Esophagus squamous epithelium (tissue), 5 donors: Measurements from ENCODE around the gene SLC39A3. TPM values are rescaled to one million over a fixed set of nuclear protein-coding genes. Genes with fewer than 3 reads are reported as not detected.

Experiments
- DNase-seq: peaks from one replicate; lab custom pipeline; 2025; lab: John Stamatoyannopoulos, UW
- H3K27ac ChIP-seq, 4 donors: fragments of 200-600 bp; sonication (generic); one replicate each; pipeline ENCODE4 v1.5.1; 2016 to 2019; ENCODE audit warnings: mild to moderate bottlenecking in 1 of 4
- H3K27me3 ChIP-seq, 4 donors: fragments of 200-600 bp; sonication (generic); 1 replicate in 3 of 4; 2 replicates in 1 of 4; pipeline versions ENCODE4 v1.5.1 to v1.6.0; 2017 to 2021; ENCODE audit warnings: antibody characterized with exemption in 1 of 4
- H3K36me3 ChIP-seq, 3 donors: fragments of 200-600 bp; sonication (generic); one replicate each; pipeline ENCODE4 v1.5.1; 2016 to 2019
- H3K4me1 ChIP-seq, 3 donors: fragments of 200-600 bp; sonication (generic); one replicate each; pipeline ENCODE4 v1.5.1; 2017 to 2019
- H3K4me3 ChIP-seq, 4 donors: fragments of 200-600 bp; sonication (generic); 1 replicate in 3 of 4; 2 replicates in 1 of 4; pipeline ENCODE4 v1.5.1; 2016 to 2019; ENCODE audit warnings: mild to moderate bottlenecking in 2 of 4, moderate library complexity in 1 of 4
- H3K9me3 ChIP-seq, 3 donors: fragments of 200-600 bp; sonication (generic); one replicate each; pipeline ENCODE4 v1.5.1; 2016 to 2019
- POLR2A ChIP-seq, 4 donors: fragments of 450-650 bp; IDR thresholded peaks; one replicate each; pipeline ENCODE4 v1.6.1; 2017; ENCODE audit warnings: antibody characterized with exemption in 4 of 4, mild to moderate bottlenecking in 4 of 4, moderate library complexity in 3 of 4
- WGBS, 2 donors: methylation state at CpG; one replicate each; pipeline ENCODE4 v1.1.5; 2018; 5-methylcytosine and 5-hydroxymethylcytosine counted together
- intact Hi-C: fragments of 100-400 bp; cut with DNase I; formaldehyde crosslinking; loops from one replicate; pipeline ENCODE4 v1.15.0; 2022
- total RNA-seq, 4 donors: library from RNA; depleted of rRNA; stranded (reverse); fragments of >200 nt; gene quantifications; one replicate each; pipeline ENCODE4 v1.1.0, GENCODE V29; 2016
- TF ChIP-seq, protein P1 (sequence below), 6 experiments: fragments of 450-650 bp in 4 of 6; fragments of 200-600 bp in 2 of 6; sonication (generic) in 2 of 6; IDR thresholded peaks; one replicate each; pipeline ENCODE4 v1.5.1; 2016 to 2019; ENCODE audit warnings: antibody characterized with exemption in 6 of 6, mild to moderate bottlenecking in 4 of 6, moderate library complexity in 4 of 6
- donor health status: DM: yes; HTN: yes; CAD: no.

SLC39A3 gene
- total RNA-seq, 4 donors from 2014 or later, result 14.8 to 22.1 (median 20.7) TPM

DNA sequence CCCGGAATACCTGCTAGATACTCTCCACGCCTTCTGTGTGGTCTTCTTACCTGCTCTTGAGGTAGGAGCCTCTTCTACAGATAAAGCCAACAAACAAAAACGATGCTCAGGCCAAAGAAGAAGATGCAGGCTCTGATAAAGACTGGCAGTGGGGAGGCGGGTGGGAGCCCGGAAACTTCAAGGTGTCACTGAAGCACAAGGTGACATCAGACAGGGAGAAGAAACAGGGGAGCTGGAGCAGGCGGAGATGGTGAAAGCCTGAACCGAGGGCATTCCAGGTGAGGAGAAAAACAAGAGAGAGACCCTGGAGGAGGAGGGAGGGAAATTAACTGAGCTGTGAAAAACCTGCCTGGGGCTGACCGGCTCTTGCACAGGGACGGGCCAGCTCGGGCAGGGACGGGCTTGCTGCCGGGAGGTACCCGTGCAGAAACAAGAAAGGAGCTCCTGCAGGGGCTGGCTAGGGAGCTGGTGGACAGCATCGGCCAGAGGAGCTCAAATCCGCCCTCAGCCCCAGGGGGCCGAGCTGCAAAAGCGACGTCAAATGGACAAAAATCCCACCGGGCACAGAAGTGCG is 56.3 kb downstream of the SLC39A3 start:
- no peaks in the 10 kb centered on the region for H3K36me3 ChIP-seq
- WGBS, 2 donors, result 41 to 64% methylated on average over 19 to 20 of the region's 20 CpGs
- TF ChIP-seq, protein P1, sequence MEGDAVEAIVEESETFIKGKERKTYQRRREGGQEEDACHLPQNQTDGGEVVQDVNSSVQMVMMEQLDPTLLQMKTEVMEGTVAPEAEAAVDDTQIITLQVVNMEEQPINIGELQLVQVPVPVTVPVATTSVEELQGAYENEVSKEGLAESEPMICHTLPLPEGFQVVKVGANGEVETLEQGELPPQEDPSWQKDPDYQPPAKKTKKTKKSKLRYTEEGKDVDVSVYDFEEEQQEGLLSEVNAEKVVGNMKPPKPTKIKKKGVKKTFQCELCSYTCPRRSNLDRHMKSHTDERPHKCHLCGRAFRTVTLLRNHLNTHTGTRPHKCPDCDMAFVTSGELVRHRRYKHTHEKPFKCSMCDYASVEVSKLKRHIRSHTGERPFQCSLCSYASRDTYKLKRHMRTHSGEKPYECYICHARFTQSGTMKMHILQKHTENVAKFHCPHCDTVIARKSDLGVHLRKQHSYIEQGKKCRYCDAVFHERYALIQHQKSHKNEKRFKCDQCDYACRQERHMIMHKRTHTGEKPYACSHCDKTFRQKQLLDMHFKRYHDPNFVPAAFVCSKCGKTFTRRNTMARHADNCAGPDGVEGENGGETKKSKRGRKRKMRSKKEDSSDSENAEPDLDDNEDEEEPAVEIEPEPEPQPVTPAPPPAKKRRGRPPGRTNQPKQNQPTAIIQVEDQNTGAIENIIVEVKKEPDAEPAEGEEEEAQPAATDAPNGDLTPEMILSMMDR (IDR thresholded peaks at IDR 0.05), result no peak
- TF ChIP-seq POLR2A (IDR thresholded peaks at IDR 0.05), result no peak
- H3K9me3 ChIP-seq, result no peaks in the 10 kb centered on the region
- H3K4me1 ChIP-seq, result peaks cover 0 to 11% (median 0%) of the 10 kb centered on the region in 3 donors
- intact Hi-C loops, result no loop called here
- DNase-seq, result no peak
- no peak overlapping the region for H3K4me3 ChIP-seq
- H3K27me3 ChIP-seq, result no peaks in the 10 kb centered on the region
- H3K27ac ChIP-seq, result peak overlapping the region in 1 of 4 donors; percentile 34

Other genes starting within 250 kb of the SLC39A3 start
- 1 to 10 TPM in 3 of 4 donors, under 1 TPM in 1; 0.57 to 3.8 (median 1.6) TPM for gene GNG7, start 37.3 kb downstream of the SLC39A3 start, total RNA-seq
- gene DIRAS1, start 18.6 kb downstream of the SLC39A3 start, total RNA-seq, result 1 to 10 TPM in 2 of 4 donors, under 1 TPM in 2; 0.61 to 2.2 (median 1.4) TPM
- 10 to 100 TPM; 30.6 to 45.0 (median 42.8) TPM for gene SGTA, start 43.3 kb upstream of the SLC39A3 start, total RNA-seq
- 10 to 100 TPM; 57.8 to 88.6 (median 74.7) TPM for gene THOP1, start 45.5 kb upstream of the SLC39A3 start, total RNA-seq
- 1 to 10 TPM in 3 of 4 donors, under 1 TPM in 1; 0.70 to 5.1 (median 4.0) TPM for gene ZNF554, start 79.9 kb upstream of the SLC39A3 start, total RNA-seq
- gene ZNF555, start 101.5 kb upstream of the SLC39A3 start, total RNA-seq, result 1 to 10 TPM; 2.0 to 4.4 (median 2.4) TPM
- gene ZNF556, start 127.3 kb upstream of the SLC39A3 start, total RNA-seq, result 1 to 10 TPM in 3 of 4 donors, under 1 TPM in 1; 0.79 to 5.8 (median 2.5) TPM
- gene ZNF57, start 160.9 kb upstream of the SLC39A3 start, total RNA-seq, result 10 to 100 TPM in 2 of 4 donors, 1 to 10 TPM in 2; 7.2 to 13.7 (median 9.8) TPM
- 1 to 10 TPM; 3.1 to 5.9 (median 4.5) TPM for gene ZNF77, start 205.0 kb upstream of the SLC39A3 start, total RNA-seq
- 1 to 10 TPM in 2 of 4 donors, under 1 TPM in 1, not detected in 1; 0.59 to 3.3 (median 1.9) TPM for gene TLE6, start 237.5 kb upstream of the SLC39A3 start, total RNA-seq